Ovary (tissue), 10 donors: ENCODE measurements around the gene IFNLR1. TPM values are rescaled to one million over a fixed set of nuclear protein-coding genes. Genes with fewer than 3 reads are reported as not detected.

Source experiments
- DNase-seq, 5 donors: peaks; one replicate each; pipeline ENCODE4 v3.0.0-alpha.2; 2019 to 2020
- H3K27ac ChIP-seq, 2 donors: fragments of 200-600 bp; one replicate each; pipeline versions ENCODE4 v1.5.1 to v1.8.0; 2019 to 2022
- H3K27me3 ChIP-seq: fragments of 200-600 bp; one replicate; pipeline ENCODE4 v1.8.0; 2022
- H3K36me3 ChIP-seq: fragments of 200-600 bp; sonication (generic); one replicate; pipeline ENCODE4 v1.5.1; 2019
- H3K4me1 ChIP-seq: one replicate; pipeline ENCODE4 v1.8.1; 2013; ENCODE audit warnings: mild to moderate bottlenecking, moderate library complexity; ENCODE audit not compliant: insufficient read depth
- H3K4me3 ChIP-seq: fragments of 200-600 bp; sonication (generic); one replicate; pipeline ENCODE4 v1.5.1; 2017
- H3K9me3 ChIP-seq, 2 donors: fragments of 200-600 bp in 1 of 2; sonication (generic) in 1 of 2; one replicate each; pipeline versions ENCODE4 v1.5.1 to v1.8.1; 2013 to 2019; ENCODE audit warnings: mild to moderate bottlenecking in 1 of 2, moderate library complexity in 1 of 2
- EP300 ChIP-seq: sonication (generic); formaldehyde crosslinking; IDR thresholded peaks from one replicate; pipeline ENCODE4 v1.6.1; 2017; ENCODE audit warnings: antibody characterized with exemption
- POLR2A ChIP-seq: fragments of 450-650 bp; IDR thresholded peaks from one replicate; pipeline ENCODE4 v1.6.1; 2017; ENCODE audit warnings: antibody characterized with exemption, mild to moderate bottlenecking, moderate library complexity
- WGBS, 3 donors: extraction: QIAGEN DNeasy Blood & Tissue Kit in 1 of 3; methylation state at CpG; one replicate each; pipeline versions ENCODE4 v1.1.5 to v1.1.7; 2013 to 2017; 5-methylcytosine and 5-hydroxymethylcytosine counted together
- intact Hi-C, 4 donors: fragments of 100-400 bp; cut with DNase I; formaldehyde crosslinking; loops; one replicate each; pipeline versions ENCODE4 v1.11.0 to v1.15.1; 2022 to 2023
- long read RNA-seq, 3 donors: library from polyadenylated mRNA in 2 of 3; unstranded in 2 of 3; transcript quantifications; one replicate each; pipeline ENCODE4 v2.0.0 and lab custom pipeline, GENCODE V29; 2021 to 2026
- polyA plus RNA-seq, 2 donors: library from polyadenylated mRNA; stranded (reverse); fragments of 200-250 nt in 1 of 2; fragments of 350-450 nt in 1 of 2; fragmentation: Illumina TruSeq in 1 of 2; extraction: RNeasy Lipid Tissue Mini Kit (QIAGEN cat#74804) in 1 of 2; gene quantifications; one replicate each; pipeline ENCODE4 v1.2.3, GENCODE V29; 2013 to 2014
- total RNA-seq, 7 donors: library from RNA; depleted of rRNA in 2 of 7; stranded (reverse); fragments of >200 nt in 2 of 7; fragmentation: NEBNext Ultra II Directional in 3 of 7; extraction: Animal tissue kit (Norgen Biotek cat#: 25700) in 3 of 7; gene quantifications; one replicate each; pipeline versions ENCODE4 v1.1.0 to v1.2.4, GENCODE V29; 2016 to 2023
- TF ChIP-seq, protein P1 (sequence below), 3 donors: fragments of 450-650 bp in 2 of 3; fragments of 200-600 bp in 1 of 3; IDR thresholded peaks; one replicate each; pipeline versions ENCODE4 v1.5.1 to v1.8.0; 2016 to 2022; ENCODE audit warnings: antibody characterized with exemption in 3 of 3, mild to moderate bottlenecking in 1 of 3
- donor health status: DM: no; HTN: no; CAD: no; lungs with moderate emphysema.
- donor health status: DM: no; HTN: no; CAD: no.
- donor health status: Bipolar disorder and iron deficiency.
- donor health status: DM: yes; HTN: yes; CAD: no.
- donor health status: DM: no; HTN: no; CAD: no.
- donor health status: DM: yes; HTN: yes; CAD: no.

Gene IFNLR1
- 1 to 10 TPM; 1.1 to 2.8 (median 2.0) TPM for total RNA-seq
- polyA plus RNA-seq, result under 1 TPM; 0.40 to 0.42 TPM
- long read RNA-seq, donor 1, partial matches to known transcripts, result 1 of 4 reads
- long read RNA-seq, donor 1, other reads (novel, unspliced or antisense), result 3 of 4 reads
- long read RNA-seq, donor 2, result 0 reads
- long read RNA-seq, donor 3, full-length matches to known transcripts, result 1 of 5 reads
- long read RNA-seq, donor 3, partial matches to known transcripts, result 3 of 5 reads
- long read RNA-seq, donor 3, other reads (novel, unspliced or antisense), result 1 of 5 reads

DNA sequence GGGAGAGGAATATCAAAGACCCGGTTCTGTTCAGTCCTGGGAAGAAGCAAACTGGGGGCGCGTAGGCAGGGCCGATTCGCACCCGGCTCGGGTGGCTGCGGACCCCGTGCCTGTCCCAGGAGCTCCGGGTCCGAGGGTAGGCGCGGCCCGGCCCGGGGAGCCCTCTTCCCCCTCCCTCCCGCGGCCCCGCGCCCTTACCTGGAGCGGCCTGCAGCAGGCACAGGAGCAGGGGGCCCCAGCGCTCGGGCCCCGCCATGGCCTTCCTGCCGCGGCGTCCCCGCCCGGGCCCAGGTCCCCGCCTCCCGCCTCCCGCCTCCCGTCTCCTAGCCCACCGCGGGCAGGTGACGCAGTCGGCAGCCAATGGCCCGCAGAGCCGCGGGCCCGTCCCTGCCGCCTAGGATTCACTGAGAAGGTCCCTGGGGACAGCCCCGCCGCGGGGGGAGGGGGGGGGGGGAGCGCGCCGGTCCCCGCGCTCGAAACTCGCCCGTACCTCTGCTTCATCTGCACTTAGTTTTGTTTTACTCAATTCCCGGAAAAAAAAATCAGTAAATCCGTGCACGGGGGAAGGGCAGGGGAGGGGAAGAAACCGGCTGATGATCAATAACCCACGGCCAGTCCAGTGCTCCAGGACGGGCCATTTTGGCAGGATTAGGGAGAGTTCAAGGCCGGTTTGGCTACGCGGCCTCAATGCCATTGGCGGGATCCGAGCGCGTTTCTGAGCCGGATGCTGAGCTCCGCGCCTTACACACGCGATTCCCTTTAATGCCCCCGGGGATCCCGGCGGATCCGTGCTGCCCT, at the start of gene IFNLR1:
IFNLR1 (minus strand) TSS at position 297 of the 798 bp plus-strand sequence; CDS start at position 256, 41 bp downstream.
- intact Hi-C loops, result no loop called here
- TF ChIP-seq POLR2A (no peak), EP300 (no peak)
- TF ChIP-seq, protein P1, sequence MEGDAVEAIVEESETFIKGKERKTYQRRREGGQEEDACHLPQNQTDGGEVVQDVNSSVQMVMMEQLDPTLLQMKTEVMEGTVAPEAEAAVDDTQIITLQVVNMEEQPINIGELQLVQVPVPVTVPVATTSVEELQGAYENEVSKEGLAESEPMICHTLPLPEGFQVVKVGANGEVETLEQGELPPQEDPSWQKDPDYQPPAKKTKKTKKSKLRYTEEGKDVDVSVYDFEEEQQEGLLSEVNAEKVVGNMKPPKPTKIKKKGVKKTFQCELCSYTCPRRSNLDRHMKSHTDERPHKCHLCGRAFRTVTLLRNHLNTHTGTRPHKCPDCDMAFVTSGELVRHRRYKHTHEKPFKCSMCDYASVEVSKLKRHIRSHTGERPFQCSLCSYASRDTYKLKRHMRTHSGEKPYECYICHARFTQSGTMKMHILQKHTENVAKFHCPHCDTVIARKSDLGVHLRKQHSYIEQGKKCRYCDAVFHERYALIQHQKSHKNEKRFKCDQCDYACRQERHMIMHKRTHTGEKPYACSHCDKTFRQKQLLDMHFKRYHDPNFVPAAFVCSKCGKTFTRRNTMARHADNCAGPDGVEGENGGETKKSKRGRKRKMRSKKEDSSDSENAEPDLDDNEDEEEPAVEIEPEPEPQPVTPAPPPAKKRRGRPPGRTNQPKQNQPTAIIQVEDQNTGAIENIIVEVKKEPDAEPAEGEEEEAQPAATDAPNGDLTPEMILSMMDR (IDR thresholded peaks at IDR 0.05), result no peak
- Histone ChIP-seq H3K4me3 (peak within 1 kb of the TSS; percentile 39), H3K9me3 (no peaks in the 10 kb centered on the region), H3K27ac (peak within 1 kb of the TSS; percentile 26 to 48), H3K27me3 (no peaks in the 10 kb centered on the region), H3K4me1 (no peaks in the 10 kb centered on the region), H3K36me3 (no peaks in the 10 kb centered on the region)
- peak; percentile 58 to 69 (median 63) for DNase-seq
- 1% methylated on average over 50 to 74 of the region's 74 CpGs for WGBS, 3 donors

DNA sequence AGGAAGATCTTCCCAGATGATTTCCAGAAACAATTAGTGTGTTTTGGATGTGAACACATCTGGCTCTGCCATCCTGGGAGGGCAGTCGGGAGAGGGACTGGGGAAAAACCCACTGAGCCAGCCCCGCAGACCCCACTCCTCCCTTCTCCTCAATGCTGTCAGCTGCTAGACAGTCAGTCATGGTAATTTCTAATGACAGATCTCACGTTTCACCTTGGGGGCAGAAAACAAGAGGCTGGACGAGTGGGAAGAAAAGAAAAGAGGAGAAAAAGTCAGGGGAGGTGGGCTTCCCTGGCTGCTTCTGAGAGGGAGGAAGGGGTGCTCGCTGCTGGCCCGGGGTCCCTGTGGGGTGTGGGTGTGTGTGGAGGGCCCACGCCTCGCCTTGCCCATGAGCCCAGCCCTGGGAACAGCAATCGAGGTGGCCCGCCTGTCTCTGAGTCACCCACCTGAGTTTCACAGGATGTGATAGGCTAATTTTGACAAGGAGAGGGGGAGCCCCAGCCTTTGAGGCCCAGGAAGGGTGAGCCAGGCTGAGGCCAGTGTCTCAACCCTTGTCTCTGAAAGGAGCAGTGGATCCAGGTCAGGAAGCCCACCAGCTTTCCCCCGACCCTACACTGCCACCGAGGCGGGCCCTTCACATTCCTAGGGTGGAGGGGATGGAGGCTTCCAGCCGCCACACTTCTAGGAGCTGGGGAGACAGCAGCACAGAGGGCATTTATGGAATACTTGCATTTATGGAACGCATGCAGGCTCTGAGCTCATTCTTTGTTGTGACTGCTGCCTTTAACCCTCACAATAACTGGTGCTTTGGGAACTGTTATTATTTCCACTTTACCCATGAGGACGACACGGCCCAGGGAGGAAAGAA, 49.1 kb upstream of the IFNLR1 start:
- Histone ChIP-seq H3K9me3 (no peaks in the 10 kb centered on the region), H3K4me1 (no peaks in the 10 kb centered on the region), H3K36me3 (no peaks in the 10 kb centered on the region), H3K27me3 (no peaks in the 10 kb centered on the region), H3K4me3 (no peak overlapping the region), H3K27ac (no peak overlapping the region)
- 41 to 53% (median 41%) methylated on average over 17 of the region's 17 CpGs for WGBS, 3 donors
- intact Hi-C loops, result no loop called here
- DNase-seq, result no peak
- no peak for TF ChIP-seq EP300
- no peak for TF ChIP-seq POLR2A
- TF ChIP-seq, protein P1 (IDR thresholded peaks at IDR 0.05), result no peak

DNA sequence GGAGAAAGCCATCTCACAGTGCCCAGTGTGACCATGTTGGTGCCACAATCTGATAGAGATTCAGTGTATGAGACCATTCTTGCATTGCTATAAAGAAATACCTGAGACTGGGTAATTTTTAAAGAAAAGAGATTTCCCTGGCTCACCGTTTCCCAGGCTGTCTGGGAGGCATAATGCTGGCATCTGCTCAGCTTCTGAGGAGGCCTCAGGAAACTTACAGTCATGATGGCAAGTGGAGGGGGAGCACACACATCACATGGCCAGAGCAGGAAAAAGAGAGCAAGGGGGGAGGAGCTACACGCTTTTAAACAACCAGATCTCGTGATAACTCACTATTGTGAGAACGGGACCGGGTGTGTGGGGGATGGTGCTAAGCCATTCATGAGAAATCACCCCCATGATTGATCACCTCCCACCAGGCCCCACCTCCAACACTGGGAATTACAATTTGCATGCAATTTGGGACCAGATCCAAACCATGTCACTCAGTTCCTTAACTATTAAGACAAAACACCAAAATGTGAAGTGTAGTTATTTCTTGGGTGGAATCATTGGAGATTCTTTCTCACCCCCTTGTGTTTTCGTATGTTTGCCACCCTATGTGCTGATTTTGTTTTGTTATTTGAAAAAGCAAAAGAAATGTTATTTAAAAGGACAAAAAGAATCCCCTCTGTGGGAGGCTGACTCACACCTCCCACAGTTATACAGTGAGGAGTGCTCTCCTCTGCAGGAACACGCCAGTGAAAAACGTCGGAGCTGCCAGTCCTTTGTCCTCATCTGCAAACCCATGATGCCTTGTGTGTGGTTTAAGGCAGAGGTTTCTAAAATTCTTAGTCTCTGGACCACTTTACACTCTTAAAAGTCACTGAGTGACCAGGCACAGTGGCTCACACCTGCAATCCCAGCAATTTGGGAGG, 46.9 kb upstream of the IFNLR1 start:
- Histone ChIP-seq H3K4me3 (no peak overlapping the region), H3K27me3 (no peaks in the 10 kb centered on the region), H3K9me3 (no peaks in the 10 kb centered on the region), H3K4me1 (no peaks in the 10 kb centered on the region), H3K27ac (no peak overlapping the region), H3K36me3 (no peaks in the 10 kb centered on the region)
- no peak for DNase-seq
- intact Hi-C loops, result no loop called here
- WGBS, 3 donors, result 56 to 60% (median 57%) methylated on average over 9 of the region's 9 CpGs
- TF ChIP-seq, protein P1 (IDR thresholded peaks at IDR 0.05), result no peak
- TF ChIP-seq POLR2A (no peak), EP300 (no peak)
